ENCODE data around the gene CHST5.

CHST5 gene

GRCh38 chr16:75535901-75536300, at the start of gene CHST5:
Gene CHST5, minus strand, starts transcription at chr16:75536108. Its CDS starts 5,724 bp downstream, at chr16:75530384.
- no peak for DNase-seq (ENCODE audit: low read depth in 2 of 2)

GRCh38 chr16:75584108-75584507, 48.2 kb upstream of the CHST5 start:
- no peak for DNase-seq (ENCODE audit: low read depth in 2 of 2)

- no peak for DNase-seq (ENCODE audit: low read depth in 2 of 2)
Observed at GRCh38 chr16:75579281-75579834, 43.5 kb upstream of the CHST5 start.

GRCh38 chr16:75578725-75579124, 42.8 kb upstream of the CHST5 start:
- DNase-seq (ENCODE audit: low read depth in 2 of 2) = no peak

- no peak for DNase-seq (ENCODE audit: low read depth in 2 of 2)
Observed at GRCh38 chr16:75578212-75578611, 42.3 kb upstream of the CHST5 start.

- DNase-seq (ENCODE audit: low read depth in 2 of 2) = no peak
Observed at GRCh38 chr16:75576384-75576811, 40.5 kb upstream of the CHST5 start.

- no peak for DNase-seq (ENCODE audit: low read depth in 2 of 2)
Observed at GRCh38 chr16:75575958-75576357, 40.0 kb upstream of the CHST5 start.

- DNase-seq (ENCODE audit: low read depth in 2 of 2) = no peak
Observed at GRCh38 chr16:75573955-75574354, 38.0 kb upstream of the CHST5 start.

- DNase-seq (ENCODE audit: low read depth in 2 of 2) = no peak
Observed at GRCh38 chr16:75572864-75573542, 37.1 kb upstream of the CHST5 start.

GRCh38 chr16:75570396-75571065, 34.6 kb upstream of the CHST5 start:
- DNase-seq (ENCODE audit: low read depth in 2 of 2) = no peak

GRCh38 chr16:75567911-75568310, 32.0 kb upstream of the CHST5 start:
- DNase-seq (ENCODE audit: low read depth in 2 of 2) = no peak

- no peak for DNase-seq (ENCODE audit: low read depth in 2 of 2)
Observed at GRCh38 chr16:75566758-75567255, 30.9 kb upstream of the CHST5 start.

- DNase-seq (ENCODE audit: low read depth in 2 of 2) = peak; percentile 48 to 49
Observed at GRCh38 chr16:75566040-75566757, 30.3 kb upstream of the CHST5 start, which contains the start of gene GABARAPL2. Gene GABARAPL2, plus strand, starts transcription at chr16:75566379. Its CDS starts 108 bp downstream, at chr16:75566487.

GRCh38 chr16:75565640-75566039, 29.7 kb upstream of the CHST5 start:
- no peak for DNase-seq (ENCODE audit: low read depth in 2 of 2)

GRCh38 chr16:75559564-75560372, 23.9 kb upstream of the CHST5 start:
- DNase-seq (ENCODE audit: low read depth in 2 of 2) = no peak

- DNase-seq (ENCODE audit: low read depth in 2 of 2) = no peak
Observed at GRCh38 chr16:75558846-75559401, 23.0 kb upstream of the CHST5 start.

GRCh38 chr16:75556431-75556950, 20.6 kb upstream of the CHST5 start:
- no peak for DNase-seq (ENCODE audit: low read depth in 2 of 2)

GRCh38 chr16:75555707-75556430, 20.0 kb upstream of the CHST5 start, which contains the start of gene TMEM231:
Gene TMEM231, minus strand, starts transcription at chr16:75556252. Its CDS starts 43 bp downstream, at chr16:75556209.
- peak; percentile 80 to 83 for DNase-seq (ENCODE audit: low read depth in 2 of 2)

- peak; percentile 69 to 71 for DNase-seq (ENCODE audit: low read depth in 2 of 2)
Observed at GRCh38 chr16:75555213-75555706, 19.4 kb upstream of the CHST5 start.

- no peak for DNase-seq (ENCODE audit: low read depth in 2 of 2)
Observed at GRCh38 chr16:75552951-75553350, 17.0 kb upstream of the CHST5 start.

All from fibroblast of skin of left quadriceps (primary cell).